ENCODE measurements around the gene ABR. TPM values are rescaled to one million over a fixed set of nuclear protein-coding genes. Genes with fewer than 3 reads are reported as not detected.

ABR gene
- total RNA-seq, 1 donor from 2014 or later: 76.6 TPM

GRCh38 chr17:1096215-1096614 is 83.6 kb downstream of the ABR start:
- Mint-ChIP-seq H3K27ac (ENCODE audit: unreplicated experiment) (no peak overlapping the region), H3K9me3 (ENCODE audit: unreplicated experiment) (no peaks in the 10 kb centered on the region), H3K27me3 (ENCODE audit: unreplicated experiment) (peaks cover 2% of the 10 kb centered on the region), H3K36me3 (ENCODE audit: low read depth, unreplicated experiment) (peaks cover 28% of the 10 kb centered on the region), H3K4me1 (ENCODE audit: unreplicated experiment) (peaks cover 17% of the 10 kb centered on the region), H3K4me3 (ENCODE audit: unreplicated experiment) (no peak overlapping the region)
- DNase-seq (ENCODE audit: low spot score): no peak
- no peak for TF ChIP-seq CTCF (IDR thresholded peaks at IDR 0.05; ENCODE audit: unreplicated experiment)

DNA sequence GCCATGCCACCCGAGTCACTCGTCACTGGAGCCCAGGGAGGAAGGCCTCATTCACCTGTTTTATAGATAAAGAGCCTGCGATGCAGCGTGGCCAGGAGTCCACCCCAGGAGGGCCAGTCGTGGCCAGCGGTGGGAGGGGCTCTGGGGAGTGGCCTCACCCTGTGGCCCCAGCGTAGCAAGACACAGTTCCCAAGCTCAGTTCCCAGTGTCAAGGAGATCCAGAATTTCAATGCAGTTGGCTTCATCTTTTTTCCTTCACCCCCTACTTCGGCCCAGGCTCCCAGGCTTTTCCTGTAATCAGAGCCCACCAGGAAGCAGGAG is 84.0 kb downstream of the ABR start:
- Mint-ChIP-seq H3K4me3 (ENCODE audit: unreplicated experiment) (no peak overlapping the region), H3K36me3 (ENCODE audit: low read depth, unreplicated experiment) (peaks cover 28% of the 10 kb centered on the region), H3K27me3 (ENCODE audit: unreplicated experiment) (peaks cover 1% of the 10 kb centered on the region), H3K27ac (ENCODE audit: unreplicated experiment) (no peak overlapping the region), H3K4me1 (ENCODE audit: unreplicated experiment) (peaks cover 17% of the 10 kb centered on the region), H3K9me3 (ENCODE audit: unreplicated experiment) (no peaks in the 10 kb centered on the region)
- DNase-seq (ENCODE audit: low spot score): no peak
- no peak for TF ChIP-seq CTCF (IDR thresholded peaks at IDR 0.05; ENCODE audit: unreplicated experiment)

GRCh38 chr17:1095090-1095852 is 84.5 kb downstream of the ABR start:
- TF ChIP-seq CTCF (IDR thresholded peaks at IDR 0.05; ENCODE audit: unreplicated experiment): no peak
- Mint-ChIP-seq H3K27me3 (ENCODE audit: unreplicated experiment) (peaks cover 1% of the 10 kb centered on the region), H3K4me3 (ENCODE audit: unreplicated experiment) (no peak overlapping the region), H3K36me3 (ENCODE audit: low read depth, unreplicated experiment) (peaks cover 31% of the 10 kb centered on the region), H3K27ac (ENCODE audit: unreplicated experiment) (no peak overlapping the region), H3K9me3 (ENCODE audit: unreplicated experiment) (no peaks in the 10 kb centered on the region), H3K4me1 (ENCODE audit: unreplicated experiment) (peaks cover 20% of the 10 kb centered on the region)
- no peak for DNase-seq (ENCODE audit: low spot score)

- Mint-ChIP-seq H3K27ac (ENCODE audit: unreplicated experiment) (peak overlapping the region; percentile 52), H3K27me3 (ENCODE audit: unreplicated experiment) (peaks cover 1% of the 10 kb centered on the region), H3K4me3 (ENCODE audit: unreplicated experiment) (peak overlapping the region; percentile 67), H3K9me3 (ENCODE audit: unreplicated experiment) (no peaks in the 10 kb centered on the region), H3K36me3 (ENCODE audit: low read depth, unreplicated experiment) (peaks cover 37% of the 10 kb centered on the region), H3K4me1 (ENCODE audit: unreplicated experiment) (peaks cover 27% of the 10 kb centered on the region)
- TF ChIP-seq CTCF (IDR thresholded peaks at IDR 0.05; ENCODE audit: unreplicated experiment): no peak
- no peak for DNase-seq (ENCODE audit: low spot score)
Measured at GRCh38 chr17:1094591-1094990, 85.2 kb downstream of the ABR start.

DNA sequence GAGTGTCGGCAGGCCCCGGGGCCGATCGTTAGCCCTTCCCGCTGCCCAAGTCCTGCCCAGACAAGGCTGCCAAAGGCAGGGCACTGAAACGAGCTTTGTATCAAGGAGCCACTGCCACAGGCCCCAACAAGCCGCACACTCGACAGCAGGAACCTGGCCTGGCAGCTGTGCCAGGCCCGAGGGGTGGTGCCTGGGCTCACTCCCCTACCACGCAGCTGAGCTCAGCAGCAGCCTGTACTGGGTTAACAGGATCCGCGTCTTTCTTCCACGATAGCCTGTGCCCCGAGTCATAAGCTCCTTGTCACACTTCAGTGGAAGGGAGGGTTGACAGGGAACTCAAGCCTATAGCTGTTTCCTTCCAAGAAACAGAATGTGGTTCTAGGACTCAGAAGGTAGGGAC is 87.9 kb downstream of the ABR start:
- H3K9me3 Mint-ChIP-seq (ENCODE audit: unreplicated experiment): no peaks in the 10 kb centered on the region
- peaks cover 28% of the 10 kb centered on the region for H3K4me1 Mint-ChIP-seq (ENCODE audit: unreplicated experiment)
- H3K36me3 Mint-ChIP-seq (ENCODE audit: low read depth, unreplicated experiment): peaks cover 23% of the 10 kb centered on the region
- DNase-seq (ENCODE audit: low spot score): no peak
- H3K27ac Mint-ChIP-seq (ENCODE audit: unreplicated experiment): no peak overlapping the region
- peak overlapping the region; percentile 70 for H3K4me3 Mint-ChIP-seq (ENCODE audit: unreplicated experiment)
- no peak for TF ChIP-seq CTCF (IDR thresholded peaks at IDR 0.05; ENCODE audit: unreplicated experiment)
- H3K27me3 Mint-ChIP-seq (ENCODE audit: unreplicated experiment): peaks cover 1% of the 10 kb centered on the region
